ENCODE measurements around the gene PTPN6. TPM values are rescaled to one million over a fixed set of nuclear protein-coding genes. Genes with fewer than 3 reads are reported as not detected.

PTPN6 gene
- total and polyA plus RNA-seq, 2 of the 13 experiments (the other 11 are each of a cell fraction or from before 2014, with no cell fraction given), result 10.5 to 10.6 TPM

- H3K4me3 ChIP-seq (replicated peaks in 1 of 3; ENCODE audit: insufficient read depth in 1 of 3, low read depth in 2 of 3, low read length in 3 of 3), result peak overlapping the region; percentile 23 to 90 (median 77); a peak in 4 of 6 replicates
- H3K9ac ChIP-seq (ENCODE audit: insufficient read depth, low read depth, low read length), result peak overlapping the region; percentile 77; the same call in 1 of the 2 replicates
- peak overlapping the region; percentile 96 for H3K4me2 ChIP-seq (ENCODE audit: low read depth, low read length)
- FAIRE-seq (no peak), ATAC-seq (no peak), DNase-seq (ENCODE audit: low spot score) (no peak)
- H3K9me3 ChIP-seq (ENCODE audit: low read length), result no peaks in the 10 kb centered on the region
- no peaks in the 10 kb centered on the region for H3K27me3 ChIP-seq (ENCODE audit: control insufficient read depth in 1 of 2, insufficient read depth in 2 of 2, low read length in 2 of 2)
- TF ChIP-seq ZNF550 (CRISPR knock-in tag; IDR thresholded peaks at IDR 0.05; ENCODE audit: borderline replicate concordance), result no peak
- TF ChIP-seq KMT2B (CRISPR knock-in tag; IDR thresholded peaks at IDR 0.05), result no peak
- no peak overlapping the region for H3K27ac ChIP-seq (ENCODE audit: extremely low read length, insufficient read depth, low read length)
- 83% methylated on average over 9 of the region's 14 CpGs for WGBS (ENCODE audit: low lambda C conversion rate)
- intact Hi-C loops (cut with micrococcal nuclease; ENCODE audit: unreplicated experiment) (no loop called here), in situ Hi-C loops (cut with HindIII; ENCODE audit: extremely low pct_ligation_motif_present, low pct_unique_long_range_greater_than_20kb) (no loop called here)
- peaks cover 17% of the 10 kb centered on the region for H3K79me2 ChIP-seq (ENCODE audit: insufficient read depth, low read length)
- H3K36me3 ChIP-seq (replicated peaks in 1 of 2; ENCODE audit: control insufficient read depth in 1 of 2, insufficient read depth in 2 of 2, low read length in 2 of 2), result peaks cover 5 to 24% of the 10 kb centered on the region in 2 experiments; a peak in 3 of 5 replicates
- CTCF ChIA-PET (ENCODE audit: low intra/inter-chr PET ratio, low total read pairs), result no interaction called here
- no peak overlapping the region for H2AFZ ChIP-seq (ENCODE audit: low read length)
- no TSS peak for BruUV-seq (replicated peaks)
- H3K4me1 ChIP-seq (ENCODE audit: insufficient read depth, low read length), result peaks cover 46% of the 10 kb centered on the region
- H4K20me1 ChIP-seq (ENCODE audit: insufficient read depth, low read length), result no peaks in the 10 kb centered on the region
- POLR2A ChIA-PET, result interaction anchor here (2.0 to 2.4 kb wide), 2 partner anchors 29 to 47 kb away, joined by 12 to 15 read pairs; partner anchors contain the start of genes C12orf57, RNU7-1 and TPI1
Observed at GRCh38 chr12:6915789-6916285, 35.3 kb upstream of the PTPN6 start.

DNA sequence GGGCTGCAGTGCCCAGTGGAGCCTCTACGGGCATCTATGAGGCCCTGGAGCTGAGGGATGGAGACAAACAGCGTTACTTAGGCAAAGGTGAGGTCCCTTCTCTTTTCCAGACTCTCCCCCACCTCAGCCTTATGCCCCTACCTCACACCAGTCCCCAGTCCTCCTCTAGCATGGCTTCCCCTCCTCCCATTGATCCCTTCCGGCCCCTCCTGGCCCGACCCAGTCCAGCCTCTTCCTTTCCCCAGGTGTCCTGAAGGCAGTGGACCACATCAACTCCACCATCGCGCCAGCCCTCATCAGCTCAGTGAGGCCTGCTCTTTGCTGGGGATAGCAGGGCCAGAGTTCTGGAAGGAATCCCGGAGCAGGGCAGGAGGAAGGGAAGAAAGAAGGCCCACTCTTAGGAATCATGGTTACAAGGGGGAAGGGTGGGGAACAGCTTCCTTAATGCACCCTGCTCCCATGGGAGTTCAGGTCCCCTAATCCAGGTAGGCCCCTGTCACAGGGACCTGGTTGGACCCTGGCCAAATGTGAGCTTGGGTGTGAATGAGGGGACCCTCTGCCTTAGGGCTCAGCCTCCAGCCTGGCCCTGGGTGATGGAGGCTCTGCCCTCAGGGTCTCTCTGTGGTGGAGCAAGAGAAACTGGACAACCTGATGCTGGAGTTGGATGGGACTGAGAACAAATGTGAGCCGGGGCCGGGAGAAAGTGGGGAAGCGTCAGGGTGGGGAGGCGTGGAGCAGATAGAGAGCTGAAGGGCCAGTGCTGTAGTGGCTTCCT, 34.5 kb upstream of the PTPN6 start:
- TF ChIP-seq RFXANK (CRISPR knock-in tag; IDR thresholded peaks at IDR 0.05) (no peak), ZNF850 (CRISPR knock-in tag; conservative IDR thresholded peaks at IDR 0.05) (no peak), NR3C1 (CRISPR knock-in tag; IDR thresholded peaks at IDR 0.05) (no peak), ETV6 (CRISPR knock-in tag; conservative IDR thresholded peaks at IDR 0.05) (no peak), ZFP36 (IDR thresholded peaks at IDR 0.05; ENCODE audit: borderline replicate concordance, low read depth, low read length, partially characterized antibody) (no peak), SAP130 (CRISPR knock-in tag; IDR thresholded peaks at IDR 0.05; ENCODE audit: low read depth) (no peak), TBP (CRISPR knock-in tag; IDR thresholded peaks at IDR 0.05) (no peak)
- Histone ChIP-seq H3K9ac (ENCODE audit: insufficient read depth, low read depth, low read length) (no peak overlapping the region), H3K27me3 (ENCODE audit: control insufficient read depth in 1 of 2, insufficient read depth in 2 of 2, low read length in 2 of 2) (no peaks in the 10 kb centered on the region), H3K27ac (ENCODE audit: extremely low read length, insufficient read depth, low read length) (no peak overlapping the region), H3K4me3 (replicated peaks in 1 of 3; ENCODE audit: insufficient read depth in 1 of 3, low read depth in 2 of 3, low read length in 3 of 3) (no peak overlapping the region; a peak in 1 of 6 replicates), H2AFZ (ENCODE audit: low read length) (no peak overlapping the region), H3K9me3 (ENCODE audit: low read length) (no peaks in the 10 kb centered on the region), H4K20me1 (ENCODE audit: insufficient read depth, low read length) (no peaks in the 10 kb centered on the region), H3K79me2 (ENCODE audit: insufficient read depth, low read length) (peaks cover 17% of the 10 kb centered on the region), H3K4me1 (ENCODE audit: insufficient read depth, low read length) (peaks cover 39% of the 10 kb centered on the region), H3K36me3 (replicated peaks in 1 of 2; ENCODE audit: control insufficient read depth in 1 of 2, insufficient read depth in 2 of 2, low read length in 2 of 2) (peaks cover 5 to 29% of the 10 kb centered on the region in 2 experiments; a peak in 3 of 5 replicates), H3K4me2 (ENCODE audit: low read depth, low read length) (peak overlapping the region; percentile 4; the same call in 1 of the 2 replicates)
- FAIRE-seq (no peak), DNase-seq (ENCODE audit: low spot score) (no peak), ATAC-seq (no peak)
- WGBS (ENCODE audit: low lambda C conversion rate), result 94% methylated on average over 11 of the region's 11 CpGs
- ChIA-PET CTCF (ENCODE audit: low intra/inter-chr PET ratio, low total read pairs) (no interaction called here), POLR2A (no interaction called here)
- BruUV-seq (replicated peaks), result TSS peak; percentile 28
- intact Hi-C loops (cut with micrococcal nuclease; ENCODE audit: unreplicated experiment) (no loop called here), in situ Hi-C loops (cut with HindIII; ENCODE audit: extremely low pct_ligation_motif_present, low pct_unique_long_range_greater_than_20kb) (no loop called here)
